Frontal cortex (tissue), 4 donors: ENCODE results near the gene MT1E. TPM values are rescaled to one million over a fixed set of nuclear protein-coding genes. Genes with fewer than 3 reads are reported as not detected.
"Not testable (repeated sequence)": the region's sequence is repeated elsewhere in the genome, so short reads cannot be mapped to it uniquely, and the experiment has no call there.

Experiments used
- DNase-seq, 2 donors: peaks; one replicate each; pipeline ENCODE4 v3.0.0; 2012; ENCODE audit warnings: low spot score in 2 of 2
- FAIRE-seq: peaks from 2 replicates; lab custom pipeline; 2012; peaks lifted over from hg19 to GRCh38; lab: Jason Lieb, UNC
- total RNA-seq: library from RNA; depleted of rRNA; stranded (reverse); fragments of >200 nt; gene quantifications from one replicate; pipeline ENCODE4 v1.2.3, GENCODE V29; 2014
- donor health status: control.
- donor health status: control.
- donor health status: control.

The MT1E gene
- 5.7 TPM for total RNA-seq

DNA sequence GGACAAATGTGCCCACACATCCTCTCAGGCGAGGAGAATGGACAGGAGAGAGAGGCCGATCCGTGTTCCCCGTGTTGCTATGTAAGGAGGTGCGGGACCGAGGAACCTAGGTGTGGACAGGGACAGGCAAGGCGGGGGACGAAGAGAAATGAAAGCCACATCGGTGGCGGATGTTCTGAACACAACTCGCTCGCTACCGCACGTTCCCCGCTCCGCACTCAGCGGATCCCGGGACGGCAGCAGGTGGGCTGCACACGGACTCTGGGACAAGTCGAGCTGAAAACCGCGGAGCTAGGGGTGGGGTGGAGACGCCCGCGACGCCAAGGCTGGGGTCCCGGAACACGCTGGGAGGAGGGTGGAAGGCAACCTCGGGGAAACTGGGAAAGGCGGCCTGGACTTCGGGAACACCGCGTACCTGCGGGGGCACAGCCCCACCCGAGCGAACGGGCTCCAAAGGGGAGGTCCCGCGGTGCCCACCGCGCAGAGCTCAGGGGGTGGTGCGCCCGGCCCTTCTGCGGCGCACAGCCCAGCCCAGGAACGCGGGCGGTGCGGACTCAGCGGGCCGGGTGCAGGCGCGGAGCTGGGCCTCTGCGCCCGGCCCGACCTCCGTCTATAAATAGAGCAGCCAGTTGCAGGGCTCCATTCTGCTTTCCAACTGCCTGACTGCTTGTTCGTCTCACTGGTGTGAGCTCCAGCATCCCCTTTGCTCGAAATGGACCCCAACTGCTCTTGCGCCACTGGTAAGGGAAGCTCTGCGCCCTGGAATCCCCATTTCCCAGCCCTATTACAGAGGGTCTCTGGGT is at the start of gene MT1E:
TSS of gene MT1E (plus strand) at position 642 of the 803 bp plus-strand sequence. CDS start at position 713, 71 bp downstream.
- DNase-seq = peak in 1 of 2 donors; percentile 67
- FAIRE-seq = no peak

GRCh38 chr16:56576585-56577299 is 48.8 kb upstream of the MT1E start:
- FAIRE-seq (no peak), DNase-seq (no peak)

DNA sequence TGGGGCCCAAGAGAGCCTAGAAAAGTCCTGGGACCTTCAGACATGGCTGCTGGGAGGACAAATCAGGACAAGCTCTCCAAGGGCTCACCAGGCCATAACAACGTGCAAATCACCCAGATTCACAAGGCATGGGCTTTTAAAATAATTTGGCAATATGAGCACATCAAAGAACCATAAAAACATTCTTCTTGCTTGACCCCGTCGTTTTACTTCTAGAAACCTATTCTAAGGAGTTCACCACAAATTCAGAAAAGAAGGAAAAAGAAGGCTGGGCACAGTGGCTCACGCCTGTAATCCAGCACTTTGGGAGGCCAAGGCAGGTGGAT is 48.3 kb upstream of the MT1E start:
- DNase-seq (no peak), FAIRE-seq (no peak)

DNA sequence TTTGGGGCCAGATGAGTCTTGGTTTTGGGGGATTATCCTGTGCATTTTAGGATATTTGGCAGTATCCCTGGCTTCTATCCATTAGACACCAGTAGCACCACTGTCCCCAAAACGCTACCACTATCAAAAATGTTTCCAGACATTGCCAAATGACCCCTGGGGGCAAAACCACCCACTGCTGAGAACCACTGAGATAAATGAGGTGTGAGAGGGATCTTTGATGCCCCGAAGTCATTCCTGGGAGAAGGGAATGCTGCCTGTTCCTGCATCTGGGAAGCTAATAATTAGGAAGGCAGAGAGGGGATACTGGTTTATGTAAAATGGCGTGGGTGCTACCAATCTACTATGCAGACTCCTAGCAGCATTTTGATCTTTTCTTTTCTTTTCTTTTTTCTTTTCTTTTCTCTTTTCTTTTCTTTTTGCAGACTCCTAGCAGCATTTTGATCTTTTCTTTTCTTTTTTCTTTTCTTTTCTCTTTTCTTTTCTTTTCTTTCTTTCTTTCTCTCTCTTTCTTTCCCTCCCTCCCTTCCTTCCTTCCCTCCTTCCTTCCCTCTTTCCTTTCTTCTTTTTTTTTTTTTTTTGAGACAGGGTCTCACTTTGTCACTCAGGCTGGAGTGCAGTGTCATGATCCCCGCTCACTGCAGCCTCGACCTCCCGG is 45.1 kb upstream of the MT1E start:
- FAIRE-seq (no peak), DNase-seq (no peak)

GRCh38 chr16:56582911-56583310 is 42.7 kb upstream of the MT1E start:
- not testable (repeated sequence) for DNase-seq, FAIRE-seq

DNA sequence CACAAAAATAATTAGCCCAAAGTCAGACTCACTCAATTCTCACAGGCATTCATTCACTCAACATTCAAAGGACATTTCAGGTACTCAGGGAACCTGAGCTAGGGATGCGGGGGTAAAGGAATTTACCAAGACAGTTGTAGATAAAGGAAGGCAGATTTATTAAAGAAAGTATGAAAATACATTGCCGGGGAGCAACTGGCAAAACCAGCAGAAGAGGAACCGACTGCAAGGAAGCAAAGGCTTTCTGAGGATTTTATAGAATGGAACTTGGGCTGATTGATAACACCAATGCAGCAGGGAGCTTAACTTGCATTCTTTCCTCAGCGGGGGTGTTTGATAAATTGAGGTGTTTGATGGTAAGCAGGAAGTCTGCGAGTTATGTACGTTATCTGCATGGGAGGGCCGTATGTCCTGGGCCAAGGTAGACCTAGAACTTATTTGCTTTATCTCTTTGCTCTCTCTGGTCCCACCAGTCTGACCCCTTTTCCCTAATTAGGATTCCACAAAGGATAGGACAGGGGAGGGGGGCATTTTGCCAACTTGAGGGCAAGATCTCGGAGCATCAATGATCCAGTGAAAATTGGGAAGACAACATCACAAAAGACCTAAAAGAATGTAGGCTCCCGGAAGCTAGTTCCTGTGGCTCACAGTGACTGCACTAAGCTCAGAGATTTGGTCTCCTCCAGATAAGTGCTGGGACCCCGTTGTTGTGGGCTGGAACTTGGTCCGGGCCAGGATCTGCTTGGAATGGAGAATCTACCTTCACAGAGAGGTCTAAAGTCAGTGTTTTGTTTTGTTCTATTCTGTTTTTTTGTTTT is 42.0 kb upstream of the MT1E start:
- DNase-seq (no peak), FAIRE-seq (no peak)

DNA sequence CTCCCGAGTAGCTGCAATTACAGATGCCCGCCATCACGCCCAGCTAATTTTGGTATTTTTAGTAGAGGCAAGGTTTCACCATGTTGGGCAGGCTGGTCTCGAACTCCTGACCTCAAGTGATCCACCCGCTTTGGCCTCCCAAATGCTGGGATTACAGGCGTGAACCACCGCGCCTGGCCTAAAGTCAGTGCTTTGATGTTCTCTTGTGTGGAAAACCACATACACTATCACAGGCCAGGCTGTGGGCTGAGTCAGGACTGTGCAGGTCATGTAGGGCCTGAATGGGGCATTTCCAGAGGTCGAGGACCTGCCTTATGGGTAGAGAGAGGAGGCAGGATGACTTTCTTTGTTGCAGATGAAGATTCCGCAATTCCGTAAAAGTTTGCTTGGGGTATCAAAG is 41.3 kb upstream of the MT1E start:
- FAIRE-seq = no peak
- no peak for DNase-seq

- DNase-seq (no peak), FAIRE-seq (no peak)
Measured at GRCh38 chr16:56588781-56589140, 36.8 kb upstream of the MT1E start.

GRCh38 chr16:56589141-56590039 is 36.2 kb upstream of the MT1E start, which contains the start of gene MT3:
MT3 (plus strand) TSS chr16:56589528; CDS start chr16:56589591, 63 bp downstream.
- FAIRE-seq = no peak

DNA sequence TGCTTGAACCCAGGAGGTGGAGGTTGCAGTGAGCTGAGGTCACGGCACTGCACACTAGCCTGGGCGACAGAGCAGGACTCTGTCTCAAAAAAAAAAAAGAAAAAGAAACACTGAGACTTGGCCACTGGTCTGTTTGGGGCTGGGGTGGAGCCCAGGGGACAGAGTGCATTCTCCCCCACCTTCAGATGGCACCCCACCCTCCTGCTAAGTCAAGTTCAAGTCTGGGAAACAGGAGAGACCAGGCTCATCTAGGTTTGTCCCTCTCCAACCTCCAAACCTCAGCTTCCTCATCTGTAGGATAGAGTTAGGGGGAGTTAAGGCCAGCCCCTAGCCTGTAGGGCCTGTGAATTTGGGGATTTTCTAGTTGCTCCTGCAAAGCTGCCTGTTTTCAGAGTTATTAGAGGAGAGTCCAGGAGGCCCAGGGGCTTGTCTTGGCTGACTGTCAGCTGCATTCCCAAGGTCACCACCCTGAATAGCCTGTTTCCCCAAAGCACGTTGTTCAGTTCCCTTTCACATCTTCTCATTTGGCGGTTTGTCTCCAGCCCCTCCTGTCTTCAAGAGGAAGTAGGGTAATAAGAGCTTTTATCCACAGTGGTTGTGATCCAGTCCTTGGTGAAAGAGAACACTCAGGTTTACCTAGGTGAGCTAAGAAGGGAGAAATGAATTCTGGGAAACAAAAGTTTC is 34.1 kb upstream of the MT1E start:
- no peak for FAIRE-seq
- DNase-seq = no peak

More at GRCh38 chr16:56589141-56590039, 36.2 kb upstream of the MT1E start, which contains the start of gene MT3:
- DNase-seq = peak; percentile 72 to 75

DNA sequence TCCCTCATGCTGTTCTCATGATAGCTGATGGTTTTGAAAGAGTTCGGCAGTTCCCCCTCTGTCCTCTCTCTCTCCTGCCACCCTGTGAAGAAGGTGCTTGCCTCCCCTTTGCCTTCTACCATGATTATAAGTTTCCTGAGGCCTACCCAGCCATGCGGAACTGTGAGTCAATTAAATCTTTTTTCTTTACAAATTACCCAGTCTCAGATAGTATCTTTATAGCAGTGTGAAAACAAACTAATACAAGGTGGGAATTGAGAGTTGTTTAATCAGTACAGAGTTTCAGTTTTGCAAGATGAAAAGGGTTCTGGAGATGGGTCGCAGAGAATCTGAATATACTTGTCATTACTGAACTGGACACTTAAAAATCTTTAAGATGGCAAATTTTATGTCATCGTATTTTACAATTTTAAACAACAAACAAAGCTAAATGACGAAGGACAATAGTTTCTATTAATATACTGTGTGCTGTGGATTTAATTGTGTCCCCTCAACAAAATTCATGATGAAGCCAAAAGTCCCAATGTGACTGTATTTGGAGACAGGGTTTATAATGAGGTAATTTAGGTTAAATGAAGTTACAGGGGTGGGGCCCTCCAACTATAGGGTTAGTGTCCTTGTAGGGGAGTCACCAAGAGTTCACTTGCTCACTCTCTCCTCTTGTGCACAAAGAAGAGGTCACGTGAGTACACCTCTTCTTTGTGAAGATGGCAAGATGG is 31.8 kb upstream of the MT1E start:
- FAIRE-seq (no peak), DNase-seq (no peak)

- FAIRE-seq = no peak
- DNase-seq = no peak
Measured at GRCh38 chr16:56594292-56594619, 31.3 kb upstream of the MT1E start.

DNA sequence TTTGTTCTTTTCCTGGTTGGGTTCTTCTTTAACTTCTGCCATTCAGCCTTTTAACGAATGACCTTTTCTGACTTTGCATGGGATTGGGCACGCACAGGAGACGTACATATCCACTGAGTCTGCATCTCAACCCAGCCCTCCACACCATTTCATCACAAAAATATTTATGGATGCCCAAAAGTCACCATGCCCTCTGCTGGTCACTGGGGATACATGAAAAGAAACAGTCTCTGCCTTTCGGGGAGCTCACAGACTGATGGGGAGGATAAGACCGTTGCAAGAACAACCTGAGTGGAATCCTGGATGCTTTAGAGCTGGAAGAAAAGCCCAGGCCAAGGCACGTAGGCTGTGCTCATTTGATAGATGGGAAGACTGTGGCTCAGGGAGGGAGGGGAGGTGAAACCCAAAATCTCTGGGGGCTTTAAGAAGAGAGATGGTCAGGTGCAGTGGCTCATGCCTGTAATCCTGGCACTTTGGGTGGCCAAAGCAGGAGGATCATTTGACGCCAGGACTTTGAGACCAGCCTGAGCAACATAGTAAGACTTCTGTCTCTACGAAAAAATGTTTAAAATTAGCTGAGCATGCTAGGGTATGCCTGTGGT is 25.1 kb upstream of the MT1E start:
- FAIRE-seq (no peak), DNase-seq (no peak)

DNA sequence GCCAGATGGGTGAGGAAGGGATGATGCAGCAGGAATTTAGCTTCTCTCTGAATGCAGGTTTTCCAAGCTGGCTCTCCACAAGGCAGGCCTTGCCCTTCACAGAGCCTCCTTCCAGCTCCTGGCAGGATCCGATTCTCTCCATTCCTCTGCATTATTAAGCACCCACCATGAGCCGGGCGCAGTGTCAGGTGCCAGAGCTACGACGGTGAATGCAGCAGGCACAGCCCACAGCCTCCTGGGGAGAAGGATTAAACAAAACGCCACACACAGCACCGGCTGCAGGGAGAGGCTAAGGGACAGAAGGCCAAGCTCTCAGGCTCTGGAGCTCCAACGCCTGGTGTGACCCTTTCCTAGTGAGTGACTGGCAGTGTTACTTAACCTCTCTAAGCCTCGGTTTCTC is 24.3 kb upstream of the MT1E start:
- FAIRE-seq = no peak
- no peak for DNase-seq

GRCh38 chr16:56603589-56603988 is 22.0 kb upstream of the MT1E start:
- FAIRE-seq (no peak), DNase-seq (no peak)

DNA sequence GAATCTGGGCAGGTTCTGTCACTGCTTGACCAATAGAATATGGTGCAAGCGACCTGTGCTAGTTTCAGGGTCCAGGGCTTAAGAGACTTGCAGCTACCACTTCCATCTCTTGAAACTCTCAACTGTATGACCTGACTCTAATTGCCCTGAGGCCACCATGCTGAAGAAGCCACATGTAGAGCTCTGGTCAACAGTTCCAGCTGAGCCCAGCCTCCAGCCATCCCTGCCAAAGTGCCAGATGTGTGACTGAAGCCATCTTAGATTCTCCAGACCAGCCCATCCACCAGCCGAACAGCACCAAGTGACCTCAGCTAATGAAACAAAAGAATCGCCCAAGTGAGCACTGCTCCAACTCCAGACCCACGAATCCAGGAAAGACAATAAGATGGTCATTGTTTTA is 20.6 kb upstream of the MT1E start:
- FAIRE-seq (no peak), DNase-seq (no peak)

DNA sequence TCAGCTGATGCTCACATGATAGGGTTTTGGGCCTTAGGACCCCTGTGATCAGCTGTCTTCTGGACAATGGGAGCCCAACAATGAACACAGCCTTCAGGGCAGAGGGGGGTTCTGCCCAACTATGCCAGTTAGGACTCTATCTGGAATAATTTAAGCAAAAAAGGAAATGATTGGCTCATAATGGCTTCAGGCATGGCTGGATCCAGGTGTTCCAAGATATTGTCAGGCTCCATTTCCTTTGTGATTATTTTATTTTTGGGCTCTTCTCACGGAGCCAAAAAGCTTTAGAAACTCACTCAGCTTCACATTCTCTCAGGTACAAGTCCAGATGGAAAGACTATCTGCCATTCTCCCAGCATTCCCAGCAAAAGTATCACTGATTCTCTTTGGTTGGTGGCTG is 20.1 kb upstream of the MT1E start:
- no peak for FAIRE-seq
- no peak for DNase-seq

DNA sequence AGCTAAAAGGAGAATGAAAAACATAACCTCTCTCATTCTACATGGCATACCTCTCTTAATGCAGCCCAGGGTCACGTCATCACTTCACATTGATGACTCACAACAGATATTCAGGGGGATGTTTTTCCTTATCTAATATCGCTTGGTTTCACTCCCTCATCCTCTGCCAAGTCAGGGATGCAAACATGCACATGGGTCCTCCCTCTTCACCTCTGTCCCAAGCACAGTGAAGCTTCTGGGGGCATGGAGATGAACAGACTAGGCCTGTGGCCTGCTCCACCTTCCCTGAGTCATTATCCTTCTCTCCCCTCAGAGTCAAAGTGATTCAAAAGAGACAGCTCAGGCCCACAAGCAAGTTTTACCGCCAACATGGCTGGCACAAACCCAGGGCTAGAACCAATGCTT is 19.5 kb upstream of the MT1E start:
- DNase-seq (no peak), FAIRE-seq (no peak)
